SK-N-SH (cell line): ENCODE data around the gene CCDC9. TPM values are rescaled to one million over a fixed set of nuclear protein-coding genes. Genes with fewer than 3 reads are reported as not detected.
A peak's percentile ranks its signal among the peaks of the same experiment; 100 is the strongest.

Experiments
- CTCF ChIA-PET: fragments of 300-600, 350-600 bp; formaldehyde crosslinking; extraction: SDS; loops from one replicate; lab custom pipeline; 2021; lab: Yijun Ruan, JAX
- POLR2A ChIA-PET: fragments of 350-600 bp; sonication (Branson Sonifier 250); formaldehyde crosslinking; extraction: SDS; loops from one replicate; lab custom pipeline; 2020; ENCODE audit warnings: antibody characterized with exemption, inconsistent platforms; lab: Yijun Ruan, JAX
- DNase-seq: peaks from one replicate; pipeline ENCODE4 v3.0.0; 2012
- H2AFZ ChIP-seq: fragments of 200-600 bp; sonication (generic); 2 replicates; pipeline ENCODE4 v1.8.1; 2016; ENCODE audit warnings: antibody characterized with exemption, mild to moderate bottlenecking, low read depth
- H3F3A ChIP-seq: fragments of 200-600 bp; sonication (generic); replicated peaks from 2 replicates; pipeline ENCODE3; 2016; ENCODE audit warnings: antibody characterized with exemption, mild to moderate bottlenecking; ENCODE audit not compliant: insufficient read depth
- H3K27ac ChIP-seq, 2 experiments: fragments of 200-500 bp in 1 of 2; fragments of 200-600 bp in 1 of 2; sonication (Bioruptor generic) in 1 of 2; sonication (generic), shearing (Covaris generic) in 1 of 2; 2 replicates each; pipeline versions ENCODE4 v1.5.1 to v1.6.1; 2014 to 2016; ENCODE audit warnings: low read depth in 2 of 2, inconsistent platforms in 1 of 2, low read length in 1 of 2, mild to moderate bottlenecking in 1 of 2, mixed read lengths in 1 of 2
- H3K27me3 ChIP-seq: fragments of 200-600 bp; sonication (generic), shearing (Covaris generic); 2 replicates; pipeline ENCODE4 v1.6.1; 2016; ENCODE audit warnings: mixed run types; ENCODE audit not compliant: insufficient read depth
- H3K36me3 ChIP-seq, 2 experiments: fragments of 200-500 bp in 1 of 2; fragments of 200-600 bp in 1 of 2; sonication (Bioruptor generic) in 1 of 2; sonication (generic) in 1 of 2; replicated peaks in 1 of 2; 2 replicates each; pipeline versions ENCODE3 to v1.5.1; 2014 to 2016; ENCODE audit warnings: low read length in 1 of 2, mild to moderate bottlenecking in 1 of 2; ENCODE audit not compliant: insufficient read depth in 2 of 2, control insufficient read depth in 1 of 2
- H3K4me1 ChIP-seq, 2 experiments: fragments of 200-500 bp in 1 of 2; fragments of 200-600 bp in 1 of 2; sonication (Bioruptor generic) in 1 of 2; sonication (generic), shearing (Covaris generic) in 1 of 2; 2 replicates each; pipeline versions ENCODE4 v1.5.1 to v1.6.1; 2014 to 2016; ENCODE audit warnings: low read depth in 1 of 2, low read length in 1 of 2, mixed run types in 1 of 2; ENCODE audit not compliant: insufficient read depth in 2 of 2, control insufficient read depth in 1 of 2
- H3K4me2 ChIP-seq: fragments of 200-600 bp; sonication (generic), shearing (Covaris generic); 2 replicates; pipeline ENCODE4 v1.6.1; 2017; ENCODE audit warnings: mixed run types
- H3K4me3 ChIP-seq, 2 experiments: fragments of 200-500 bp in 1 of 2; fragments of 200-600 bp in 1 of 2; sonication (Bioruptor generic) in 1 of 2; sonication (generic), shearing (Covaris generic) in 1 of 2; 2 replicates each; pipeline versions ENCODE4 v1.5.1 to v1.8.1; 2014 to 2016; ENCODE audit warnings: low read depth in 2 of 2, inconsistent platforms in 1 of 2, low read length in 1 of 2, mild to moderate bottlenecking in 1 of 2, mixed read lengths in 1 of 2, moderate library complexity in 1 of 2
- H3K79me2 ChIP-seq: fragments of 200-600 bp; sonication (generic); 2 replicates; pipeline ENCODE4 v1.8.1; 2017; ENCODE audit warnings: mild to moderate bottlenecking; ENCODE audit not compliant: insufficient read depth
- H3K9ac ChIP-seq: fragments of 200-600 bp; sonication (generic); 2 replicates; pipeline ENCODE4 v1.6.1; 2017; ENCODE audit warnings: mixed run types
- H3K9me2 ChIP-seq: fragments of 200-600 bp; sonication (generic); 2 replicates; pipeline ENCODE4 v1.6.1; 2017; ENCODE audit warnings: mixed run types
- H3K9me3 ChIP-seq: fragments of 200-600 bp; sonication (generic); 2 replicates; pipeline ENCODE4 v1.6.1; 2017; ENCODE audit warnings: mixed run types, mild to moderate bottlenecking, moderate library complexity
- H4K20me1 ChIP-seq: fragments of 200-600 bp; sonication (generic); 2 replicates; pipeline ENCODE4 v1.6.1; 2017; ENCODE audit warnings: mild to moderate bottlenecking, mixed run types; ENCODE audit not compliant: insufficient read depth
- CHD2 ChIP-seq: fragments of 150-350 bp; IDR thresholded peaks from 2 replicates; pipeline ENCODE4 v1.6.1; 2018; ENCODE audit warnings: low read length; ENCODE audit not compliant: partially characterized antibody
- EP300 ChIP-seq, 2 experiments: IDR thresholded peaks; 2 replicates each; pipeline versions ENCODE4 v1.4.0 to v1.6.1; 2012; ENCODE audit warnings: borderline replicate concordance in 1 of 2, low read depth in 1 of 2, low read length in 1 of 2
- FOXJ3 ChIP-seq: sonication (generic); formaldehyde crosslinking; IDR thresholded peaks from 2 replicates; pipeline ENCODE4 v1.5.1; 2020; ENCODE audit warnings: mild to moderate bottlenecking, missing genetic modification reagents
- GABPA ChIP-seq: IDR thresholded peaks from 2 replicates; pipeline ENCODE4 v1.4.0; 2012; ENCODE audit warnings: low read depth, mild to moderate bottlenecking
- JUND ChIP-seq: IDR thresholded peaks from 2 replicates; pipeline ENCODE4 v1.4.0; 2012
- MXI1 ChIP-seq: IDR thresholded peaks from 2 replicates; pipeline ENCODE4 v1.6.1; 2012; ENCODE audit warnings: mild to moderate bottlenecking, low read depth, low read length, improper control_type of control experiment
- POLR2AphosphoS5 ChIP-seq: IDR thresholded peaks from 2 replicates; pipeline ENCODE4 v1.6.1; 2012; ENCODE audit warnings: low read depth, low read length
- RAD21 ChIP-seq: IDR thresholded peaks from 2 replicates; pipeline ENCODE4 v1.6.1; 2012; ENCODE audit warnings: mild to moderate bottlenecking, low read length
- RCOR1 ChIP-seq: fragments of 150-350 bp; IDR thresholded peaks from 2 replicates; pipeline ENCODE4 v1.6.1; 2017; ENCODE audit warnings: antibody characterized with exemption, low read length
- RFX5 ChIP-seq: IDR thresholded peaks from 2 replicates; pipeline ENCODE4 v1.6.1; 2012; ENCODE audit warnings: mild to moderate bottlenecking, improper control_type of control experiment, low read length
- RXRA ChIP-seq: IDR thresholded peaks from 2 replicates; pipeline ENCODE4 v1.4.0; 2012; ENCODE audit warnings: low read depth, mild to moderate bottlenecking, borderline replicate concordance
- SIN3A ChIP-seq: IDR thresholded peaks from 2 replicates; pipeline ENCODE4 v1.6.1; 2012; ENCODE audit warnings: low read depth, mild to moderate bottlenecking, low read length, moderate library complexity, borderline replicate concordance
- TAF1 ChIP-seq: IDR thresholded peaks from 2 replicates; pipeline ENCODE4 v1.6.1; 2012; ENCODE audit warnings: low read depth, mild to moderate bottlenecking, low read length, moderate library complexity, borderline replicate concordance
- WGBS: methylation state at CpG from one replicate; pipeline ENCODE4 v1.1.6; 2017; ENCODE audit warnings: low lambda C conversion rate; 5-methylcytosine and 5-hydroxymethylcytosine counted together
- polyA plus RNA-seq, 3 experiments: library from polyadenylated mRNA; depleted of rRNA; stranded (reverse); fragments of >200 nt; gene quantifications; 2 replicates each; pipeline ENCODE4 v1.2.3, GENCODE V29; 2012
- TF ChIP-seq, protein P1 (sequence below): IDR thresholded peaks from 2 replicates; pipeline ENCODE4; 2012
- TF ChIP-seq, protein P2 (sequence below): IDR thresholded peaks from 2 replicates; pipeline ENCODE4 v1.4.0; 2012; ENCODE audit warnings: low read depth

The CCDC9 gene
- polyA plus RNA-seq, 1 of the 3 experiments (the other 2 are of a cell fraction) = 12.4 TPM

DNA sequence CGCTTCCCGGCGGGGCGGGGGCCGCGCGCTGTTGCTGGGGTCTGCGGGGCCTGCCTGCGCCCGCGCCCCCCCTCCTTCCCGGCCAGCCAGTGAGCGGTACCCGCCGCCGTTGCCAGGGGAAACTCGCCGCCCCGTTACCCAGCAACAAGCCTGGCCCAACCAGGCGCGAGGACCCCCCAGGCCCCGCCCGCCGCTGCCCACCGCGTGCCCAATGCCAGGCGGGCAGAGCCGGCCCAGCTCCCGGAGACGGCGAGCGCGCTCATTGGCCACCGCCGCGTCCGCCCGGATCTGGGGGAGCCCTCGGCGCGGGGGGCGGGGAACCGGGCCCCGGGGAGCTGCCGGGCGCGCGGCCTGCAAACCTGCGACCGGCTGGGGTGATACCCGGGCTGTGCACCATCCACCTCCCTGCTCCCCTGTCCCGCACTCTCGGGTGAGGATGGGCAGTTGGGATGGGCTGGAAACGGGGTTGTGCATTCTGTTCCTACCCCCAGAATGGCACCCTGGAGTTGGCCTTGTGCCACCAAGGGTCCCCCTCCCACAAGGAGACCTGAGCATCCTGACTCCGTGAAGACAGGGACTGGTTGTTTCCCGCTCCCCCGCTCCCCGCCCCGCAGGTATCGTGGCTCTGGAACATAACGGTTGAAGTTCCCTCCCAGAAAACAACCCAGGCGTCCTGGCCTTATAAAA lies 16.6 kb upstream of the CCDC9 start:
- peak; percentile 97 for DNase-seq
- Histone ChIP-seq H3K4me2 (peak overlapping the region; percentile 90), H3K9me3 (no peaks in the 10 kb centered on the region), H3K27me3 (no peaks in the 10 kb centered on the region), H4K20me1 (no peaks in the 10 kb centered on the region), H3K79me2 (no peaks in the 10 kb centered on the region), H3K4me1 (peaks cover 12 to 40% of the 10 kb centered on the region in 2 experiments; a peak in 3 of 4 replicates), H3K27ac (peak overlapping the region; percentile 20 to 92; a peak in 3 of 4 replicates), H3K4me3 (peak overlapping the region; percentile 50 to 65), H3K36me3 (no peaks in the 10 kb centered on the region), H3K9me2 (no peaks in the 10 kb centered on the region), H3F3A (peaks cover 38% of the 10 kb centered on the region), H3K9ac (peak overlapping the region; percentile 21; the same call in 1 of the 2 replicates), H2AFZ (no peak overlapping the region)
- POLR2A ChIA-PET = interaction anchor here (0.6 to 1.6 kb wide), 8 partner anchors 8 to 608 kb away, joined by 3 to 8 read pairs (median 4); partner anchors contain the start of gene CCDC9
- TF ChIP-seq RFX5 (peak; percentile 91), EP300 (IDR thresholded peaks at IDR 0.05; ENCODE audit: borderline replicate concordance in 1 of 2, low read depth in 1 of 2, low read length in 1 of 2) (peak; percentile 5 to 72; a peak in 2 of 4 replicates), CHD2 (peak; percentile 31), TAF1 (no peak), RAD21 (no peak), MXI1 (peak; percentile 95)
- TF ChIP-seq, protein P1, sequence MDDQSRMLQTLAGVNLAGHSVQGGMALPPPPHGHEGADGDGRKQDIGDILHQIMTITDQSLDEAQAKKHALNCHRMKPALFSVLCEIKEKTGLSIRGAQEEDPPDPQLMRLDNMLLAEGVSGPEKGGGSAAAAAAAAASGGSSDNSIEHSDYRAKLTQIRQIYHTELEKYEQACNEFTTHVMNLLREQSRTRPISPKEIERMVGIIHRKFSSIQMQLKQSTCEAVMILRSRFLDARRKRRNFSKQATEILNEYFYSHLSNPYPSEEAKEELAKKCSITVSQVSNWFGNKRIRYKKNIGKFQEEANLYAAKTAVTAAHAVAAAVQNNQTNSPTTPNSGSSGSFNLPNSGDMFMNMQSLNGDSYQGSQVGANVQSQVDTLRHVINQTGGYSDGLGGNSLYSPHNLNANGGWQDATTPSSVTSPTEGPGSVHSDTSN = peak; percentile 17; the same call in 1 of the 2 replicates
- TF ChIP-seq, protein P2, sequence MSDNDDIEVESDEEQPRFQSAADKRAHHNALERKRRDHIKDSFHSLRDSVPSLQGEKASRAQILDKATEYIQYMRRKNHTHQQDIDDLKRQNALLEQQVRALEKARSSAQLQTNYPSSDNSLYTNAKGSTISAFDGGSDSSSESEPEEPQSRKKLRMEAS = peak; percentile 59
- CTCF ChIA-PET = interaction anchor here (0.8 to 1.9 kb wide), 4 partner anchors 13 to 91 kb away, joined by 3 to 15 read pairs (median 4); no protein-coding TSS in a partner anchor
- 29% methylated on average over 9 of the region's 62 CpGs for WGBS

DNA sequence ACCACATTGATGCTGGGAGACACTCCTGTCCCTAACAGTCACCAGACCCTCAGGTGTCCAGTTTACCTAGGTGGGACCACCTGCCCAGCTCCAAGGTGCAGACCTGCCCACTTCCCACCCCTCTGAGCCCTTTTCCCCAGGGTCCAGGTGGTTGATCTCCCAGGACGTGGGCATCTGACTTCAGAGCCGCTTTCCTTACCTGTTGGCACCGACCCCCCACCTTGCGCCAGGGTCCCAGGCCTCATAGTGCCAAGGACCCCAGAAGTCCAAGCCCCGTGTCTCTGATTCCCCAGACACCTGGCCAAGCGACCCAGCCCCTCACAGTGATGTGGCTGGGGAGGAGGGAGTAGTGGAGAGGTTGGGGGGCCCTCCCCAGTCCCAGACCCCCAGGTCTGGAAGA lies 15.8 kb upstream of the CCDC9 start:
- no peaks in the 10 kb centered on the region for H3K27me3 ChIP-seq
- no peaks in the 10 kb centered on the region for H3K36me3 ChIP-seq
- TF ChIP-seq RCOR1 = no peak
- no peak for TF ChIP-seq EP300 (IDR thresholded peaks at IDR 0.05; ENCODE audit: borderline replicate concordance in 1 of 2, low read depth in 1 of 2, low read length in 1 of 2)
- no peak for TF ChIP-seq CHD2
- TF ChIP-seq POLR2AphosphoS5 = no peak
- TF ChIP-seq GABPA = no peak
- no peak for TF ChIP-seq TAF1
- TF ChIP-seq FOXJ3 = no peak
- TF ChIP-seq SIN3A = no peak
- no peak for TF ChIP-seq JUND
- no peak for TF ChIP-seq RAD21
- no peak for TF ChIP-seq RXRA
- ChIA-PET CTCF (interaction anchor here (0.7 to 1.9 kb wide), 3 partner anchors 14 to 43 kb away, joined by 4 to 15 read pairs (median 6); no protein-coding TSS in a partner anchor), POLR2A (interaction anchor here (0.8 to 1.3 kb wide), 5 partner anchors 9 to 134 kb away, joined by 3 to 8 read pairs (median 4); no protein-coding TSS in a partner anchor)
- no peaks in the 10 kb centered on the region for H3K9me2 ChIP-seq
- WGBS = 75% methylated on average over 3 of the region's 6 CpGs
- peak overlapping the region; percentile 90 for H3K4me2 ChIP-seq
- no peaks in the 10 kb centered on the region for H3K79me2 ChIP-seq
- peak overlapping the region; percentile 21 for H3K9ac ChIP-seq
- H3K9me3 ChIP-seq = no peaks in the 10 kb centered on the region
- H3K27ac ChIP-seq = peak overlapping the region; percentile 41 to 92; a peak in 3 of 4 replicates
- DNase-seq = no peak
- H3K4me3 ChIP-seq = peak overlapping the region; percentile 50 to 65
- H4K20me1 ChIP-seq = no peaks in the 10 kb centered on the region
- peaks cover 12 to 40% of the 10 kb centered on the region in 2 experiments; a peak in 3 of 4 replicates for H3K4me1 ChIP-seq
- no peak overlapping the region for H2AFZ ChIP-seq
- H3F3A ChIP-seq = peaks cover 35% of the 10 kb centered on the region
